ENCODE measurements around the gene HDHD3. TPM values are rescaled to one million over a fixed set of nuclear protein-coding genes. Genes with fewer than 3 reads are reported as not detected.

The HDHD3 gene
- total RNA-seq, 4 donors from 2014 or later: 24.9 to 69.0 (median 58.6) TPM

GRCh38 chr9:113393281-113393680 lies 16.5 kb upstream of the HDHD3 start:
- no peak for TF ChIP-seq POLR2A (IDR thresholded peaks at IDR 0.05)
- no peak for TF ChIP-seq EP300 (IDR thresholded peaks at IDR 0.05)
- TF ChIP-seq POLR2AphosphoS5 (IDR thresholded peaks at IDR 0.05): no peak
- no peak for TF ChIP-seq CTCF (IDR thresholded peaks at IDR 0.05)
- Histone ChIP-seq H3K4me3 (no peak overlapping the region), H3K36me3 (peaks cover 61% of the 10 kb centered on the region), H3K27me3 (no peaks in the 10 kb centered on the region), H3K27ac (no peak overlapping the region), H3K9me3 (no peaks in the 10 kb centered on the region), H3K4me1 (peaks cover 2% of the 10 kb centered on the region)
- DNase-seq (ENCODE audit: low spot score in 2 of 2): no peak
- 83% methylated on average over 7 of the region's 7 CpGs for WGBS

- Histone ChIP-seq H3K27ac (no peak overlapping the region), H3K4me1 (no peaks in the 10 kb centered on the region), H3K9me3 (no peaks in the 10 kb centered on the region), H3K4me3 (no peak overlapping the region), H3K36me3 (peaks cover 74% of the 10 kb centered on the region), H3K27me3 (no peaks in the 10 kb centered on the region)
- over 99% methylated on average over 7 of the region's 7 CpGs for WGBS
- DNase-seq (ENCODE audit: low spot score in 2 of 2): no peak
- TF ChIP-seq POLR2AphosphoS5 (IDR thresholded peaks at IDR 0.05) (no peak), POLR2A (IDR thresholded peaks at IDR 0.05) (no peak), EP300 (IDR thresholded peaks at IDR 0.05) (no peak), CTCF (IDR thresholded peaks at IDR 0.05) (no peak)
Observed at GRCh38 chr9:113391917-113392316, 15.1 kb upstream of the HDHD3 start.

GRCh38 chr9:113390192-113390960 lies 13.6 kb upstream of the HDHD3 start:
- H3K36me3 ChIP-seq: peaks cover 75% of the 10 kb centered on the region
- no peak overlapping the region for H3K4me3 ChIP-seq
- no peak overlapping the region for H3K27ac ChIP-seq
- no peak for TF ChIP-seq EP300 (IDR thresholded peaks at IDR 0.05)
- TF ChIP-seq CTCF (IDR thresholded peaks at IDR 0.05): no peak
- no peak for TF ChIP-seq POLR2A (IDR thresholded peaks at IDR 0.05)
- TF ChIP-seq POLR2AphosphoS5 (IDR thresholded peaks at IDR 0.05): no peak
- no peak for DNase-seq (ENCODE audit: low spot score in 2 of 2)
- H3K9me3 ChIP-seq: no peaks in the 10 kb centered on the region
- 91% methylated on average over 13 of the region's 17 CpGs for WGBS
- H3K4me1 ChIP-seq: no peaks in the 10 kb centered on the region
- no peaks in the 10 kb centered on the region for H3K27me3 ChIP-seq

GRCh38 chr9:113389451-113389850 lies 12.7 kb upstream of the HDHD3 start:
- no peak overlapping the region for H3K27ac ChIP-seq
- no peak overlapping the region for H3K4me3 ChIP-seq
- peaks cover 66% of the 10 kb centered on the region for H3K36me3 ChIP-seq
- no peaks in the 10 kb centered on the region for H3K9me3 ChIP-seq
- H3K4me1 ChIP-seq: no peaks in the 10 kb centered on the region
- TF ChIP-seq CTCF (IDR thresholded peaks at IDR 0.05) (no peak), POLR2A (IDR thresholded peaks at IDR 0.05) (no peak), POLR2AphosphoS5 (IDR thresholded peaks at IDR 0.05) (no peak), EP300 (IDR thresholded peaks at IDR 0.05) (no peak)
- H3K27me3 ChIP-seq: no peaks in the 10 kb centered on the region
- WGBS: 90% methylated on average over 11 of the region's 11 CpGs
- DNase-seq (ENCODE audit: low spot score in 2 of 2): no peak

- 89% methylated on average over 11 of the region's 13 CpGs for WGBS
- H3K4me1 ChIP-seq: no peaks in the 10 kb centered on the region
Observed at GRCh38 chr9:113388833-113389232, 12.0 kb upstream of the HDHD3 start.

More at GRCh38 chr9:113388833-113389232, 12.0 kb upstream of the HDHD3 start:
- no peaks in the 10 kb centered on the region for H3K27me3 ChIP-seq
- no peak for DNase-seq (ENCODE audit: low spot score in 2 of 2)
- H3K4me3 ChIP-seq: no peak overlapping the region
- no peaks in the 10 kb centered on the region for H3K9me3 ChIP-seq
- no peak overlapping the region for H3K27ac ChIP-seq
- peaks cover 66% of the 10 kb centered on the region for H3K36me3 ChIP-seq
- TF ChIP-seq POLR2A (IDR thresholded peaks at IDR 0.05): no peak
- TF ChIP-seq POLR2AphosphoS5 (IDR thresholded peaks at IDR 0.05): no peak
- TF ChIP-seq EP300 (IDR thresholded peaks at IDR 0.05): no peak
- TF ChIP-seq CTCF (IDR thresholded peaks at IDR 0.05): no peak

All from suprapubic skin (tissue), 4 donors.